Measurements from ENCODE around the gene SSB.
"Not testable (repeated sequence)": the region's sequence is repeated elsewhere in the genome, so short reads cannot be mapped to it uniquely, and the experiment has no call there.

SSB gene

GRCh38 chr2:169838743-169839489, 40.2 kb downstream of the SSB start:
- DNase-seq, result no peak

GRCh38 chr2:169839954-169840746, 41.5 kb downstream of the SSB start:
- DNase-seq, result no peak

DNA sequence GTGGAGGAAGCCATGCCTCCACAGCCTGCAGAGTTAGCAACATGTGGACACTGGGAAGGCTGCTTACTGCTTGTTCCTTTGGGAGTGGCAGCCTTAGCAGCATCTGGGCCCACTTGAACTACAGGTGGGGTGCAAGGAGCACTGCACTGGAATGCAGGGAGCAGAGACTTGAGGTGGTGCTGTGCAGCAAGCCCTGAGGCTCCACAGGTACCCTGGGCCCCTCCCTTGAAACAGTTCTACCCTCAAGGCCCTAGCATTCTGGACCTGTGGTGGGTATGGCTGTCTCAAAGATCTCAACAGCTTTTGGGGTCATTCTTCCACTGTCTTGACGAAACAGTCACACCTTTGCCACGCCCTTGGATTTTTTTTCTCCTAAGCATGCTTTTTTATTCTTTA, 42.1 kb downstream of the SSB start:
- DNase-seq, result no peak

- not testable (repeated sequence) for DNase-seq
These were observed 43.0 kb downstream of the SSB start for GRCh38 chr2:169841625-169842024.

- DNase-seq, result no peak
These were observed 46.3 kb downstream of the SSB start for GRCh38 chr2:169845016-169845415.

DNA sequence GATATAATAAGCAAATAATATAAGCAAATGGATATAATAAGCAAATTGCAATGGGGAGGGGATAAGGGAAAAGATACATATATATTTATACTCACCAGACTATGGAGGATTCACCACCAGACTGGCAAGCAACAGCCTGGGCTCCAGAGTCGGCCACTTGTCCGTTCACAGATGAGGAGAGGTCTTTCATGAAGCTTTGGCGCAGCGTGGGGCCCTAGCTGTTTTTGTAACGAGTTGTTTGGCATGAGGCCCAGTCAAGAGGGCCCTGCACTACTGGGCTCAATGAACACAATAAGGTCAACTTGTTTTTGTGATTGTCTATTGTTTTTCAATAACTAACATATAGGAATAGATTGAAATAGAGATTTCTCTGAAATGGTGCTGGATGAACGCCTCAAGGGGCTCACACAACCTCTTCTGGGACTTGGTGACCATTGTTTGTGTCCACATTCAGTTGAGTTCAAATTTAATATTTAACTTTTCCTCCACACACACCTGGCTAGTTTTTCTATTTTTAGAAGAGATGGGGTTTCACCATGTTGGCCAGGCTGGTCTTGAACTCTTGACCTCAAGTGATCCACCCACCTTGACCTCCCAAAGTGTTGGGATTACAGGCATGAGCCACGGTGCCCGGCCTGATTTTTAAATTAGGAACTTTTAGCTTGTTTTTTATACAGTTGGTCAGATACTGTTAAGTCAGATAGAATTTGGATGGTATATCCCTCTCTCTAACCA, 50.5 kb downstream of the SSB start:
- DNase-seq, result not testable (repeated sequence)

- no peak for DNase-seq
These were observed 51.0 kb downstream of the SSB start for GRCh38 chr2:169849710-169850109.

DNA sequence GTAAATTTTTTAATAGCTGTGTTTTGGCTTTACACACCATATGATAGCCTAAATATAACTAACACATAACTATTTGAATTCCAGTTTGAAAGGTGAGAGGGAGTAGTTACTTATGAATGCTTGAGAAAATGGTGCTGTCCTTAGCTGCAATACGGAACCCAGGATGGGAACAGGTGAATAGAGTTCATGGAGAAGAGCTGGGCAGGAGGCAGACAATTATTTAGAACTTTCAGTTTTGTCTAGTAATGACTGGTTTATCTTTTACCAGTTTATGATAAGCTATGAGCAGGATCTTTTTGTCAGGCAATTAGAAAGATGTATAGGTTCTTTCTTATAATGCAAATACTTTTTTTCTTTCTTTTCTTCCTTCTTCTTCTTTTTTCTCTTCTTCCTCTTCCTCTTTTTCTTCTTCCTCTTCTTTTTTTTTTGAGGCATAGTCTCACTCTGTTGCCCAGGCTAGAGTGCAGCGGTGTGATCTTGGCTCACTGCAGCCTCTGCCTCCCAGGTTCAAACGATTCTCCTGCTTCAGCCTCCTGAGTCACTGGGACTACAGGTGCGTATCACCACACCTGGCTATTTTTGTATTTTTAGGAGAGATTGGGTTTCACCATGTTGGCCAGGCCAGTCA, 54.5 kb downstream of the SSB start:
- no peak for DNase-seq

- not testable (repeated sequence) for DNase-seq
These were observed 56.9 kb downstream of the SSB start for GRCh38 chr2:169855281-169856258.

GRCh38 chr2:169859423-169859822, 60.8 kb downstream of the SSB start:
- DNase-seq, result no peak

- no peak for DNase-seq
These were observed 61.5 kb downstream of the SSB start for GRCh38 chr2:169860149-169860548.

Measured in activated CD4-positive, alpha-beta T cell treated with anti-CD3 and anti-CD28 coated beads for 1 hour (primary cell).